Pericardium fibroblast (primary cell): ENCODE results near the gene RSRC2. TPM values are rescaled to one million over a fixed set of nuclear protein-coding genes. Genes with fewer than 3 reads are reported as not detected.

Experiments
- total RNA-seq: library from RNA; depleted of rRNA; stranded (reverse); fragments of >200 nt; gene quantifications from 2 replicates; pipeline ENCODE4 v1.2.3, GENCODE V29; 2015

Gene RSRC2
- total RNA-seq = 20.0 and 29.0 TPM in 2 replicates

GRCh38 chr12:122526683-122527477, at the start of gene RSRC2, which contains the start of gene KNTC1:
Gene RSRC2 (minus strand): TSS chr12:122526936. CDS start chr12:122526853, 83 bp downstream.
Gene KNTC1 (plus strand): TSS chr12:122527249. CDS start chr12:122530064, 2,815 bp downstream.

GRCh38 chr12:122500685-122501488, 25.8 kb downstream of the RSRC2 start, which contains the start of gene ZCCHC8:
Gene ZCCHC8 (minus strand): TSS chr12:122500932. CDS start chr12:122500840, 92 bp downstream.

Other genes with a start within 250 kb of the RSRC2 start
- 30.1 and 36.0 TPM in 2 replicates for gene CLIP1, start 104.3 kb downstream of the RSRC2 start, total RNA-seq
- 11.9 TPM in 2 replicates for gene ZCCHC8, start 26.0 kb downstream of the RSRC2 start, total RNA-seq
- 5.2 and 8.8 TPM in 2 replicates for gene KNTC1, start 313 bp upstream of the RSRC2 start, total RNA-seq
- gene HCAR2, start 176.4 kb upstream of the RSRC2 start, total RNA-seq = 0.43 TPM in 1 of 2 replicates, not detected in the other
- not detected in 2 replicates for gene HCAR3, start 189.9 kb upstream of the RSRC2 start, total RNA-seq
- gene HCAR1, start 203.9 kb upstream of the RSRC2 start, total RNA-seq = 0.23 and 2.0 TPM in 2 replicates
- 20.5 and 24.9 TPM in 2 replicates for gene DENR, start 225.9 kb upstream of the RSRC2 start, total RNA-seq
- gene CCDC62, start 247.6 kb upstream of the RSRC2 start, total RNA-seq = 0.17 and 0.82 TPM in 2 replicates